SIG-M5 (cell line): Measurements from ENCODE around the gene PPP2R2C.

Experiments used
- DNase-seq: peaks from one replicate; lab custom pipeline; 2025; lab: John Stamatoyannopoulos, UW

The PPP2R2C gene

DNA sequence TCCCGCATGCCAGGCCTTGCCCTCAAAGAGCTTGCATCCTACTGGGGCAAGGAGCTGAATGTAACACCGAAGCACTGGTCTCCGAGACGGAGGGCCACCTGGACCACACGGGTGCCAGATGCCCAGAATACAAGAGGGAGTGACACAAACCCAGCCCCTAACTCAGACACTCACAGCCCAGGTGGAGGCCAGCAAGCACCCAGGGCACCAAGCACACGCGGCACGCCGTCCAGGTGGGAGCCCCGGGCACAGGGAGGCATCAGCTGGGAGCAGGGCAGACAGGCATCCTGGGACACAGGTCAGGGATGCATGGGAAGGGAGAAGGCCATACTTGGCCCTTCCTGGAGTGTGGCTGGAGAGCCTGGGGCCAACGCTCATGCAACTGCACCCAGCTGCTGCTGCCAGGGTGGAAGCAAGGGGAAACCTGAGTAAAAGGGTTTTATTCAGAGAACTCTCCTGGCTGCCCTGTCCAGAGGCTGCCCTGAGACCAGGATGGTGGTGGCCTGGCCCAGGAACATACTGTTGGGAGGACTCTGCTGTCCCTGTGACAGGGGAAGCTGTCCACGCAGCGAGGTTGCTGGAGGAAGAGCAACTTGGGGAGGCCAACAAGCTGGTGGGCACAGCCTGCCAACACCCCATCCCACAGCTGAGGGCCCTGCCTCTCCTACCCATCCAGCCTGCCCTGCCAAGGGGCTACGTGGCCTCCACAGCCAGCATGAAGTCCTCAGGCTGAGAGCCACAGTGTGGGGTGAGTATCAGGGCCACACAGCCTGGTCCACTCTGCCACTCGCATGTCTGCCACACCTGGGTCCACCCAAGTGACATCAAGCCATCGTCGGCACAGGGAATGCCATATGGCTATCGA is 22.2 kb upstream of the PPP2R2C start:
- DNase-seq = no peak

DNA sequence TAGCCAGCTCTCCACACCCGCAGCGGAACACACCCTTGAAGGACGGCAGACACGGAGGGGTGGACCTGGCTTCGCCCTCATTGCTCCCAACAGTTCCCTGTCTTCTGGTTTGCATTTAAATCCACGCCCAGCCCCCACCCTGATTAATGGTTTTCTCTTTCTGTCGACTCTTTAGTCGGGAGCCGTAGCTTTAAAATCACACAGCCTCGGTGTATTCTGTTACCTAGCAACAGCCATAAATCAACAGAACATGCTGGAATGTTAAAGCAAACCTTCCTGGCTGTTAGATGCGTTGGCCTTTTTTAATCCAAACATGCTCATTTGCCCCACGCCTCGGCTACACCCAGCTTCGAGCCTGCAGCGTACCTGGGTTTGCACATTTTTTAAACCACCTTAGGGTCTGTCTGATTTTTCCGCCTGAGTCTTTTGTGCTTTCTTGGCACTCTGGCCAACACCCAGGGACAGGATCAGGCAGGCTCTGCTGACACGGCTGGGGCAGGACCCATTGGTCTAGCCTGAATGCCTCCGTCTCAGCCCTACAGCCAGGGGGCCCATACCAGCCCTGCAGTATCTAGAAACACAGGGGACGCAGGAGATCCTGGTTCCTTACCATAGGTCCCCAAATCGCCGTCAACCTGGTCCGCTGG is 21.4 kb upstream of the PPP2R2C start:
- DNase-seq = no peak

DNA sequence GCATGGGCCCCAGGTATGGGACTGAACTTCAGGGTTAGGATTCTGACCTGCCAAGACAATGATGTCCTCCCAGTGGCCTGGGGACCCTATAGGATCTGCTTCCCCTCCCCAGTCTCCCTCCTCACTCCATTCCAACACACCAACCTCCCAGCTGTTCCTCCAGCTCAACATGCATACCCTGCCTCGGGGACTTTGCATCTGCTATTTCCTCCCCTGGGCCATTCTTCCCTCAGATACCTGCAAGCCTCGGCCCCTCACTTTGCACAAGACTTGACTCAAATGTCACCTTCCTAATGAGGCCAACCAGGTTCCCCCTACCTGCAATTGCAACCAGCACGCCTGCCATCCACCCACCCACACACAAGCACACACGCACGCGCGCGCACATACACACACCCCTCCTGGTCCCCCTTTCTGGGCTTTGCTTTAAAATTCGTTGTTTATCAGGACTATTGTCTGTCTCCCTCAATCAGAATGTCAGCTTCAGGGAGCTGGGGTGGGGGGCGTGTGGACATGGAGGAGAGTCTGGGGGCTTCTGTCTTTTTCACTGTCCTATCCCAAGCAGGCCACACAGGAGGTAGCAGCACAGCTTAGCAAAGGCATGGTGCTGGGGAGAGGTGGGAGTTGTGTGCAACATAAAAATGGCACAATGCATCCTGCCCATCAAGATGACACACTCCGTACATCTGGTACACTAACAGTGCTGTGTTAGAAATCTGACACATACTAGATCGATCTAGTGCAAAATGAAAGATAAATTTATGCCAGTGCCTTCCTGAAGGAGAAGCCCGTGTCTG is 20.6 kb upstream of the PPP2R2C start:
- no peak for DNase-seq

DNA sequence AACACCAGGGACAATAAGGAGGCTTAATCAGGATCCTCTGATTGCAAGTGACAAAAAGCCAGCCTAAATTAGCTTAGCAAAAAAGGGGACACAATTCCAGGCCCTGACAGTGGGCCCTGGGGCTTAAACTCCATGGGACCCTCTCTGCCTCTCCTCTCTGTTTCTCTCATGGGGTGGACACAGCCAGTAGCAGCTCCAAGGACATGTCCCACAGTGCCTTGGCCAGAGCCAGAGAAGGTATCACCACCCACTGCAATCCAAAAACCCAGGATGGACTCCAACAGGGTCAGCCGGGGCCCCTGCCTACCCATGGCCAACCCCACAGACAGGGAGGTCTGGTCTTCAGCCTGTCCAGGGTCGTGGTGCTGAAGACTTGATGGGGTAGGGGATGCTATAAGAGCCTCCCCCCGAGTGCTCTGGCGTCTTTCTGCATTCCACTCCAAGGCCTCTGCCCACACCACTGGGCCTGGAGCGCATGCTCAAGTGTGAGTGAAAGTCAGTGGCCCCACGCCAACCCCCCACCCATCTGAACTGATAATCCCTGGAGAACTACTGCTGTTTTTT is 19.7 kb upstream of the PPP2R2C start:
- no peak for DNase-seq

DNA sequence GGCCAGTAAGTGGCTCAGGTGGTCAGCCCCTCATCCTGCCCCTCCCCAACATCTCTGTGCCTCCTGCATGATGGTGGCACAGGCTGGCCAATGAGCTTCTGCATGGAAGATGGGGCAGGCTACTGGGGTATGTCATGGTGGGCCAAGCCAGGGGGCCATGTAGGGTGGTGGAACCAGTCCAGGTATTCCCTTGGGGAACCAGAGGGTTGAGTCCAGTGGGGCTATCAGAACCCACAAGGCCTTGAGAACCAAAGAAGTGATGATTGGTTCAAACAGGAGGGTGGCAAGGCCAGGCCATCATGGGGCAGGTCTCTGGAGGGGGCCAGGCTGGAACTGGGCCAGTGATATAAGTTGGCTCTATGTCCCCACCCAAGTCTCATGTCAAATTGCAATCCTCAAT is 18.8 kb upstream of the PPP2R2C start:
- DNase-seq = no peak

DNA sequence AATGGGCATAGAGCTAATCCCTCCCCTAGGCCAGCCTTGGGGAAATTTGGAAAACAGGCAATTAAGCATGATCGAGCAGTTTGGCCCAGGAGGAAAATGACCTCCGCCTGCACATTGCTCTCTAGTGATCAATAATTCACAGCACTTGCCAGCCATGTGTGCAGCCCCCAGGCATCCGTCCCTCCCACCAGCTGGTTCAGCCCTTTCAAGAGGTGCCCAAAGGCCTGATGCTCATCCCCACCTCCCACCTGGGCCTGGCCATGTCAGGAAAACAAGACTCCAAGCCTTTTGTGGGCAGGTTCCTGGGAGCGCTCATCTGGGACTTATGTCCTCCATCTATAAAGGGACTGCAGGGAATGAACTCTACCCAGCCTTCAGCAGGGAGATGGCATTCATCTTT is 17.5 kb upstream of the PPP2R2C start:
- DNase-seq = no peak

DNA sequence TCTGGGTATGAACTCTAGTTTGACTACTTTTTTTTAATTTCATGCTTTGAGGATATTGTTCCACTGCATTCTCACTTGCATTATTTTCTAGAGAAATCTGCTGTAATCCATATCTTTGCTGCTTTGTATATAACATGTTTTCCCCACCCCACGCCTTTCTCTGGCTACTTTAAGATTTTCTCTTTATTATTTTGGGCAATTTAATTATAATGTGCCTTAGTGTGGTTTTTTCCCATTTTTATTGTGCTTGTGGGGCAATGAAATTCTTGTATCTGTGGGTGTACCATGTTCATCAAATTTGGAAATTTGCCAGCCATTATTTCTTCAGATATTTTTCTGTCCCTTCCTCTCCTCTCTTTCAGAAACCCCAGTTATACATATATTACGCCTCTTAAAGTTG is 15.1 kb upstream of the PPP2R2C start:
- DNase-seq = no peak

DNA sequence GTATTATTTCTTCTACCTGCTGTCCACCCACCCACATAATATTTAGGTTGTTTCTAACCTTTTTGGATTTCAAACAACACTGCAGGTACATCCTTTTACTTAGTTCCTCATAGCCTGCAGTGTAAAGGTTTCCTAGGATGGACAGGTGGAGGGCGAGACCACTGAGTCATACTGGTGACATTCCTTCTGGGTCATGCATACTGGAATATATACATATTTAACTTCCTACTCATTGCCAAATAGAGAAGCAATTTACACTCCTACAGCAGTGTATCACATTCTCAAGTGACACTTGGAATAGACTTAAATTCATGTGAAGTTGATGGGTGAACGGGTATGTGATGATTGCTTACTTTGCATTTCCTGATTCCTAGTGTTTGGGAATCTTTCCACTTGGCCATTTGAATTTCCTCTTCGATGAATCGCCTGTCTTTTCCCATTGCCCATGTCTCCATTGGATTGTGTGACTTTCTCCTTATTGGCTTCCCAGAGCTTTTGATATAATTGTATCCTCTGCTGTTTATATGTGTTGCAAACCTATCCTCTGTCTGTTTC is 8.2 kb upstream of the PPP2R2C start:
- DNase-seq = no peak

DNA sequence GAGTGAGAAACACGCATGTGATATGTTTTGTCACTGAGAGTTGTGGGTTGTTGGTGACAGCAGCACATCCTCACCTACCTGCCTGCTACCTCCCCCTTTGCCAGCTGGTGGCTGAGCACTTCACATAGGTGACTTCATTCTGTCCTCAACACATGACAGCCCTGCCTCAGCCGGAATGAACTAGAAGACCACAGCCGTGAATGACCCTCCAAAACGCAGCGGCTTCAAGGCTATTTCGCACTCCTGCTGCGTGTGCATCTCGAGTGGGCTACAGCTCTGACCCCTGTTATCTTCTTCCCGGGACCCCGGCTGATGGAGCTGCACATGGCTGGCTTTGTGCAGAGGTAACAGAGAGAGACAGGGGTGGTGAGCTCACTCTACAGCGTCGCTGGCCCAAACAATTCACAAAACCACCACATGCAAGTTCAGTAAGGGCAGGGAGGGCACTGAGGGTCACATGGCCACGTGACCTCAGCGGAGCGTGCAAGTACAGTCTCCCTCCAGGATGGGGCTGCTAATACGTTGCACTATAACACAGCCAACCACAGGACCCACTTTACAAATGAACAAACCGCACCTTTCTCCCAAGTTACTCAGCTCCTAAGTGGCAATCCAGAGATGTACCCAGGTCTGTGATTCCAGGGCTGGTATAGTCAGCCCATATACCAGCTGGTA is 6.3 kb upstream of the PPP2R2C start:
- DNase-seq = no peak

DNA sequence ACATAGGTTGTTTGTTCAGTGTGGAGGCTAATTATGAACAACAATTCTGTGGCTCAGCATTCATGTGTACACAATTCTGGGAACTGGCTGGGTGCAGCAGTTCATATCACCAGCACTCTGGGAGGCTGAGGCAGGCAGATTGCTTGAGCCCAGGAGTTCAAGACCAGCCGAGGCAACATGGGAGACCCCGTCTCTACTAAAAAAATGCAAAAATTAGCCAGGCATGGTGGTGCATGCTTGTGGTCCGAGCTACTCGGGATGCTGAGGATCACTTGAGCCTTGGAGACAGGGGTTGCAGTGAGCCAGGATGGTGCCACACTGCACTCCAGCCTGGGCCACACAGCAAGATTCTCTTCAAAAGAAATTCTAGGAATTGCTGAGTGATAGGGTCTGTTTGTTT is 4.5 kb upstream of the PPP2R2C start:
- no peak for DNase-seq

DNA sequence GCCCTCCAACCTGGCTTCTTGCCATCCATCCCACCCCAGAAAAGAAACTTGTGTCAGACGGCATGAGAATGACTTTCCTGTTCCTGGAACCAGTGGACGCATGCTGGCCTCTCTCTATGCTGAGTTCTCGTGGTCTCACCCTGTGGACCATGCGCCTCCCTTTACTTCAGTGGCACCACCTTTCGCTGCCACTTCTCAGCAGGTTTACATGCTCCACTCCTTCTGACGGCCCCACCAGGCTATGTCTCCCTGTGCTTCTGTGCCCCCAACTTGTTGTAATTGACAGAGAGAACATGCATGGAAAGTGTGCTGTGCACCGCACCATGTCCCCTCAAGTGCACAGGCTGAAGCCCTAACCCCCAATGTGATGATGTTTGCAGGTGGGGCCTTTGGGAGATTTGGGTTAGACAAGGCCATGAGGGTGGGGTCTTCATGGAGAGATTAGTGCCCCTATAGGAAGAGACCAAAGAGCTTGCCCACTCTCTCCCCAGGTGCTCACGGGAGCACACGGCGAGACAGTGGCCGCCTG is 3.1 kb upstream of the PPP2R2C start:
- no peak for DNase-seq

DNA sequence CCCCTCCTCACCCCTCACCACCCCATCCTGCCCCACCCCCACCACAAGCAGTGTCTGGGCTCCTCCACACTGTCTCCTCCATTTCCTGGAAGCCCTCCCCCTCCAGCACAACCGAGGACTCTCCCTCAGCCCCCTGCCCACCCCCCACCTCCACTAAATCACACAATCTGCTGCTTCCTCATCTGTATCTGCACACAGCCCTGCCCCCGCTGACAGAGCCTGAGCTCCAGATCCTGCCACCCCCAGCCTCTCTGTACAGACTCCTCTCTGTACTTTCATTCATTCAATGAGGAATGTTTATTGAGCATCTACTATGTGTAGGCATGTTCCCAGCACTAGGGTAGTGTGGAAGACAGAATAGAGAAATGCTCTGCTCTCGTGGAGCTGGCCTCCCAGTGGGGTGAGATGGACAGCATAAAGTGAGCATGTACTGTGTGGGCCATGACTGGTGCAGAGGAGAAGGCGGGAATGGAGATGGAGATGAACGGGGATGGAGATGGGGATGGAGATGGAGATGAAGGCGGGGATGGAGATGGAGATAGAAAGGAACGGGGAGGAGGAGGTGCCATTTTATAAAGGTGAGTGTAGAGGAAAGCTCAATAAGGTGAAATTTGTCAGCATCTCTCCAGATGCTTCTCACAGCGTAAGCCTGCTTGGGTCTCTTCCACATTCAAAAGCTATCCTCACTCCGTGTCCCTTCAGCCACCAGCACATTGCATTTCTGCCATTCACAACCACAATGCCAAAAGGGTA is 2.5 kb upstream of the PPP2R2C start:
- DNase-seq = no peak

DNA sequence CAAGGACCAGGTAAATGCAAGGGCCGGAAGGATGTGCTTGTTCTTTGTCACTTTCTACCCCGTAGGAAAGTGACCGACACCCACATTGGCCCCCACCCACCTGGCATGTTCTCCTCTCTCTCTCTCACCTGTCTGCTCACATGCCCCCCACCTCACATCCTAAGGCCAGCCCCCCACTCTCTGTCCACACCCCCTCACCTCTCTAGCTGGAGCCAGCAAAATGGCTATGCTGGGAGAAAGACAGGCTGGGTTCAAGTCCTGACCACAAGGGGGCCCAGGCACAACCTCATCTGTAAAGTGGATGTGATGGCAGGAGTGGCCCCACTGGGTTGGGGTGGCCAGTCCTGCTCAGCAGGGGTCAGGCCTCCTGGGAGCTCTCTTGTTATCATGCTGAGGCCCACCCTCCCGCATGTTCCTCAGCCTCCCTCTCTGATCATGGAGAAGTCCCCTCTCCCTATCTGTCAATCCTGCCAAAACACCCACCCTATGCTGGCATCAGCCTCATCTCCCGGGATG is 1.7 kb upstream of the PPP2R2C start:
- DNase-seq = no peak

DNA sequence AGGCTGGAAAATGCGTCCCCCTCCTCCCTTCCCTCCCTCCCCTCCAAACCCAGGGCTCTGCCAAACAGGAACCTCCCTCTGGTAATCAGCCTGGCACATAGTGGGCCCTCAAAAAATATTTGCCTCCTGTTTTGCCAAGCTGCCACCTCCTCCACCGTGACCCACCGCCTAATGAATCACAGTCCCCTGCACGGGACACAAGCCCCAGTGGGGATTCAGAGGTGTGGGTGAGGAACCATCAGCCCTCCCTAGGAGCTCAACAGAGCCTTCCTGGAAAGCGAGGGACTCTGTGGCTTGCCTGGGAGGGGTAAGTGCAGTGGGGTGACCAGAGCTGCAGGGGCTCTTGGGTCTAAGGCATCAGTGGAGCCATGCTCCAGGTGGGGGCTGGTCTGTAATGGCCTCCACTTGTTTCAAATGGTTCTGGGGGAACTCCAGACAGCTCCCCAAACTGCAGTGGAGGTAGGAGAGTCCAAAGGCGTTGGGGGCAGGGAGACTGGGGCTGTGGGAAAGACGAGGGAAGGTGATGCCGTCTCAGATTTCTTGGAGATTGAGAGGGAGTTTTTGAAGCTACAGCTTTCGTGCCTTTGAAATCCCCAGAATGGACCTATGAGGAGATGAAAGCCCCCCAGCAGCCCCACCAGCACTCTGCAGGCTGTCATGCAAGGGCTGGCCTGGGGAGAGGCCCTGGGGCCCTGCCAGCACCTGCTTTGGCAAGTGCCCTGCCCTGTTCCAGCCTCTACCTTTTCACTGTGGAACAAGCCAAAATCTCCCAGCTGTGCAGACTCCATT is 1.0 kb upstream of the PPP2R2C start:
- DNase-seq = no peak

DNA sequence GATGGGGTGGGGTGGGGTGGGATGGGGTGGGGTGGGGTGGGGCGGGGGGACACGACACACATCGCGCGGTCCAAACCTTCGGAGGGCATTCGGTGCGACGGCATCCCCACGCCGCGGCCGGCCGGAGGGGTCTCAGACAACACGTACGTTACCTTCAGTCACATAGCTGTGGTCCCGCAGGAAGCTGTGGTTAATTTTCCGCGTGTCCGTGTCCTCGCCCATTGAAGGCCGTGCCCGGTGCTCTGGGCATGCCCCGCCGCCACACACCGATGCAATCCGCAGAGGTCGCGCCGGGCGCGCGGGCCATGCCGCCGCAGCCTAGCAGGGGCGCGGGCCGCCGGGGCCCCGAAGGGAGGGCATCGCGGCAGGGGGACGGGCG is 417 bp downstream of the PPP2R2C start:
- no peak for DNase-seq

DNA sequence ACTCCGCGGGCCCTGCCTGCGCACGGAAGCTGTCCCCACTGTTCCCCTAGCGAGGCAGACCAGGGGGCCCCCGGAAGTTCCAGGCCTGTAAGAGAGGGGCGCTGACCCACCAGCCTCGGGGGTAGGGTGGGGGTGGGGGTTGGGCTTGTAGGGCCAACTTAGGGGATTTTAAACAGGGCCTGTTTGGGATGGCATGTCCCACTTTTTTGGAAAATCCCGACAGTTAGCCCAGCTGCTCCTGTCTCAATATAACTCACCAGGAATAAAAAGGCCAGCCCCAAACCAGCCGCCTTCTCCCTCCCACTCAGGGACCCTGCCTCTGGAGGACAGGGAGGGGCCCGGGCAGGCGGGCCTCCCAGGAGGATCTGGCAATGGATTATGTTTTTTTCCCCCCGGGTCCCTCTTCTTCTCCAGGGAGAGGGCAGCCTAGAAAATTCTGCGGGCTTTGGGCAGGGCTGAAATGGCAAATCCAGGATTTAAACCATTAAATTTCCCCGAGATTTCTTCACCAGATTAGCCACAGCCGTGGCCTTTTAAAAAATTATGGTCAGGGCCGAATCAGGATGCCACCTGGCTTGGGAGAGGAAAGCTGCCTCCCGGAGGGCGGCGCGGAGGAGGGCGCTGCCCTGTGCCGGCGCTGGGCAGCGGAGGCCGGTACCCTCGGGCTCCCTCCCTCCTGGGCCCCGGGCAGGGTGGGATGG is 957 bp downstream of the PPP2R2C start:
- DNase-seq = no peak

DNA sequence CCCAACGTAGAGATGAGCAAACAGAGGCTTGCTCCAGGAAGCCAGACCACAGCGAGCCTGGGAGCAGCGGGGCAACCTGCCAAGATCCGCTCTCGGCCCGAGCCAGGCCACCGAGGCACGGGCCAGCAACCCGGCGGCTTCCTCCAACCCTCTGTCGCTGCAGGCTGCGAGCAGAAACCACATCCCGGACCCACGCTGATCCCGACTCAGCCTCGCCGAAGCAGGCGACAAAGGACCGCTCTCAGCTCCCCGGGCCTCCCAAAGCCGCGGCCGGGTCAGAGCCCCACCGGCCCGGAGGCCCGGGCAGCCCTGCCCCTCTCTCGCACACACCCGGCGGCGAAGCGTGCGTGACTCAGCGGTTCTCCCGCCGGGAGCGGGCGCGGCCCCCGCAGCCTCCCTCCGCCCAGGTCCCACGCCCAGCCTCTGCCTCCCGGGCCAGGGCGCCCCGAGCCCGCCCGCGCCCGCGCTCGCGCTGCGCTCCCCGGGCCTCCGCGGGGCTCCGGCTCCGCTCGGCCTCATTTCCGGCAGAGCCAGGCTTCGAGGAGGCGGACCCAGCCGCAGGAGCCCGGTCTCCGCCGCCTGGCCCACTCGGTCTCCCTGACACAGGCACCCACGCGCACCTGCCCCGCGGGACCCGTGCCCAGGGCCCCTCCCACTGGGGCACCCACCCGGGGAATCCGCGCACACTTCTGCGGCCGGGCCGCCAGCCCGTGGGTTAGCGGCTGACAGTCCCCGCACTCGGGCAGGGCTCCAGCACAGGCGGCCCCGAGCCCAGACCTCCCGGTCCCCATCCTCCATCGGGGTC is 1.7 kb downstream of the PPP2R2C start:
- DNase-seq = no peak

DNA sequence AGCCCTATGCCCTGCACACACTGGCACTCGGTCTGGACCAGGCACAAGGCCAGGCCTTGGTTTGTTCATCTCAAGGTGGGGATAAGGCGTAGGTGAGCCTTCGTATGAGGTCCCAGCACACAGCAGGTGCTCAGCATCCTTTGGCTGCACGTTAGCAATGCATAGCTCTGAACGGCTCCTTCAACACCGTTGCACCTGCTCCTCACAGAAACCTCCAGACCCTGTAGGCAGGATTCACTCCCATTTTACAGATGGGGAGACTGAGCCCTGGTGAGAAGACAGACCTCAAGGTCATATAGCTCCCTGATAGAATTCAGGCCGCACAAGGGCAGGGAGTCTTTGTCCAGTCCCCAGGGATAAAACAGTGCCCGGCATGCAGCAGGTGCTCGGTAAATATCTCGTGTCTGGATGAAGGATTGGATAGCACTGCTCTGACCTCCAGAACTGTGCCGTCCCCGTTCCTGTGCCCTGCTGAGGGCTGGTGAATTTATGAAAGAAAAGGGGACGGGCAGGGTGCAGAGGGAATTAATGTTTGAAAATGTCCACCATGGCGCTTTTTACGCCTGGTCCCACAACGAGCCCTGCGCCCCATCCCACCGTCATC is 2.4 kb downstream of the PPP2R2C start:
- no peak for DNase-seq
